GM20431 (cell line): ENCODE measurements around the gene TMSB15C.
"Not testable (repeated sequence)": the region's sequence is repeated elsewhere in the genome, so short reads cannot be mapped to it uniquely, and the experiment has no call there.

Source experiments
- in situ Hi-C: fragments of 300-500 bp; cut with MseI, MboI; formaldehyde crosslinking; loops from one replicate; pipeline ENCODE4 v1.15.0; 2020; ENCODE audit warnings: low sequenced_read_pairs; ENCODE audit not compliant: unreplicated experiment

TMSB15C gene

GRCh38 chrX:104075778-104076445, at the start of gene TMSB15C:
TSS of gene TMSB15C (minus strand) at chrX:104076236.
- in situ Hi-C loops = not testable (repeated sequence)

- in situ Hi-C loops = no loop called here
These were observed 46.8 kb upstream of the TMSB15C start for GRCh38 chrX:104122829-104123228.

GRCh38 chrX:104118765-104119164, 42.7 kb upstream of the TMSB15C start:
- in situ Hi-C loops = no loop called here

- in situ Hi-C loops = no loop called here
These were observed 41.7 kb upstream of the TMSB15C start for GRCh38 chrX:104117759-104118158.

- in situ Hi-C loops = no loop called here
These were observed 37.4 kb upstream of the TMSB15C start for GRCh38 chrX:104113222-104113965.

- in situ Hi-C loops = no loop called here
These were observed 36.4 kb upstream of the TMSB15C start, which contains the start of gene ZCCHC18 for GRCh38 chrX:104112326-104112951. TSS of gene ZCCHC18 (plus strand) at chrX:104112523. CDS start at chrX:104114112, 1,589 bp downstream.

- in situ Hi-C loops = not testable (repeated sequence)
These were observed 34.6 kb upstream of the TMSB15C start for GRCh38 chrX:104110491-104111240.

GRCh38 chrX:104108955-104109354, 32.9 kb upstream of the TMSB15C start:
- in situ Hi-C loops = no loop called here

GRCh38 chrX:104105330-104106262, 29.6 kb upstream of the TMSB15C start:
- in situ Hi-C loops = no loop called here

- in situ Hi-C loops = no loop called here
These were observed 28.6 kb upstream of the TMSB15C start for GRCh38 chrX:104104676-104105075.

- in situ Hi-C loops = no loop called here
These were observed 22.9 kb upstream of the TMSB15C start for GRCh38 chrX:104098919-104099318.

- in situ Hi-C loops = no loop called here
These were observed 22.2 kb upstream of the TMSB15C start for GRCh38 chrX:104098151-104098808.

- in situ Hi-C loops = no loop called here
These were observed 9.9 kb upstream of the TMSB15C start for GRCh38 chrX:104085919-104086318.

- in situ Hi-C loops = no loop called here
These were observed 9.4 kb upstream of the TMSB15C start for GRCh38 chrX:104085477-104085876.

GRCh38 chrX:104084534-104085277, 8.7 kb upstream of the TMSB15C start:
- in situ Hi-C loops = no loop called here

- in situ Hi-C loops = no loop called here
These were observed 8.0 kb upstream of the TMSB15C start for GRCh38 chrX:104084063-104084462.

- in situ Hi-C loops = not testable (repeated sequence)
These were observed 1.8 kb upstream of the TMSB15C start for GRCh38 chrX:104077854-104078253.

GRCh38 chrX:104062636-104063035, 13.4 kb downstream of the TMSB15C start:
- in situ Hi-C loops = not testable (repeated sequence)
